H1 (cell line): ENCODE results near the gene RANBP17. TPM values are rescaled to one million over a fixed set of nuclear protein-coding genes. Genes with fewer than 3 reads are reported as not detected.

Experiments
- CTCF ChIA-PET: fragments of 300-600 bp; sonication (Branson Sonifier 250); formaldehyde crosslinking; loops from one replicate; lab custom pipeline; 2021; ENCODE audit not compliant: partially characterized antibody; lab: Charles Lee
- POLR2A ChIA-PET: fragments of 300-600 bp; sonication (Branson Sonifier 250); formaldehyde crosslinking; loops from one replicate; lab custom pipeline; 2021; ENCODE audit warnings: inconsistent platforms; ENCODE audit not compliant: partially characterized antibody; lab: Charles Lee
- DNase-seq, 2 experiments: peaks; one replicate each; pipeline versions ENCODE4 v3.0.0 to v3.0.0-alpha.2; 2010 to 2022; ENCODE audit warnings: low spot score in 2 of 2, low read depth in 1 of 2, mixed read lengths in 1 of 2
- FAIRE-seq: peaks from 2 replicates; lab custom pipeline; 2011; peaks lifted over from hg19 to GRCh38; lab: Jason Lieb, UNC
- H2AFZ ChIP-seq: 2 replicates; pipeline ENCODE4 v1.8.1; 2012; ENCODE audit warnings: low read length, inconsistent platforms
- H2AK5ac ChIP-seq: 2 replicates; pipeline ENCODE4 v1.6.1; 2013; ENCODE audit warnings: low read depth, low read length
- H2BK120ac ChIP-seq: replicated peaks from 2 replicates; pipeline ENCODE3; 2013; ENCODE audit warnings: low read depth, low read length, inconsistent platforms
- H2BK12ac ChIP-seq: 2 replicates; pipeline ENCODE4 v1.6.1; 2013; ENCODE audit warnings: low read depth, low read length
- H2BK15ac ChIP-seq: 2 replicates; pipeline ENCODE4 v1.6.1; 2013; ENCODE audit warnings: low read length
- H2BK20ac ChIP-seq: 2 replicates; pipeline ENCODE4 v1.6.1; 2013; ENCODE audit warnings: low read length
- H2BK5ac ChIP-seq: 2 replicates; pipeline ENCODE4 v1.6.1; 2013; ENCODE audit warnings: low read depth, low read length
- H3K14ac ChIP-seq: 2 replicates; pipeline ENCODE4 v1.6.1; 2013; ENCODE audit warnings: inconsistent platforms; ENCODE audit not compliant: insufficient read length
- H3K18ac ChIP-seq: 2 replicates; pipeline ENCODE4 v1.6.1; 2013; ENCODE audit warnings: low read length; ENCODE audit errors: extremely low read depth
- H3K23ac ChIP-seq: 2 replicates; pipeline ENCODE4 v1.6.1; 2013; ENCODE audit warnings: inconsistent platforms; ENCODE audit not compliant: insufficient read length
- H3K23me2 ChIP-seq: 2 replicates; pipeline ENCODE4 v1.6.1; 2013; ENCODE audit warnings: low read depth, low read length
- H3K27ac ChIP-seq: 2 replicates; pipeline ENCODE4 v1.6.1; 2011; ENCODE audit warnings: low read depth, low read length, inconsistent platforms
- H3K27me3 ChIP-seq, 4 experiments: replicated peaks in 1 of 4; 1 replicate in 1 of 4; 2 replicates in 3 of 4; pipeline versions ENCODE4 v1.6.1 to v1.8.1; 2011 to 2013; ENCODE audit warnings: low read length in 3 of 4, mild to moderate bottlenecking in 3 of 4, inconsistent platforms in 2 of 4, mixed read lengths in 2 of 4, moderate library complexity in 1 of 4; ENCODE audit not compliant: control insufficient read depth in 3 of 4, insufficient read depth in 3 of 4; ENCODE audit errors: extremely low read depth in 1 of 4
- H3K36me3 ChIP-seq, 4 experiments: 2 replicates each; pipeline versions ENCODE4 v1.6.1 to v1.8.1; 2011 to 2013; ENCODE audit warnings: mild to moderate bottlenecking in 4 of 4, low read length in 3 of 4, moderate library complexity in 2 of 4, control low read depth in 1 of 4, inconsistent platforms in 1 of 4; ENCODE audit not compliant: insufficient read depth in 4 of 4, control insufficient read depth in 2 of 4
- H3K4ac ChIP-seq: replicated peaks from 2 replicates; pipeline ENCODE3; 2013; ENCODE audit warnings: low read length, low read depth, mixed read lengths, inconsistent platforms; ENCODE audit not compliant: insufficient read length
- H3K4me1 ChIP-seq, 4 experiments: replicated peaks in 1 of 4; 1 replicate in 1 of 4; 2 replicates in 3 of 4; pipeline versions ENCODE4 v1.6.1 to v1.8.1; 2011 to 2013; ENCODE audit warnings: low read length in 3 of 4, inconsistent platforms in 2 of 4, mixed read lengths in 1 of 4; ENCODE audit not compliant: insufficient read depth in 4 of 4, control insufficient read depth in 3 of 4
- H3K4me2 ChIP-seq, 2 experiments: 2 replicates each; pipeline versions ENCODE4 v1.6.1 to v1.8.1; 2011 to 2013; ENCODE audit warnings: low read depth in 2 of 2, low read length in 2 of 2, control low read depth in 1 of 2, inconsistent platforms in 1 of 2, mild to moderate bottlenecking in 1 of 2; ENCODE audit not compliant: insufficient read depth in 1 of 2
- H3K4me3 ChIP-seq, 4 experiments: fragments of 200-600, 300-600 bp in 1 of 4; sonication (generic), shearing (Covaris generic), sonication (Bioruptor Twin) in 1 of 4; 2 replicates each; pipeline versions ENCODE4 v1.5.1 to v1.8.1; 2011 to 2016; ENCODE audit warnings: low read length in 4 of 4, low read depth in 3 of 4, control low read depth in 2 of 4, inconsistent platforms in 2 of 4, mild to moderate bottlenecking in 2 of 4, mixed read lengths in 1 of 4, moderate library complexity in 1 of 4; ENCODE audit not compliant: insufficient read depth in 2 of 4; ENCODE audit errors: extremely low read depth in 1 of 4
- H3K56ac ChIP-seq: replicated peaks from 2 replicates; pipeline ENCODE3; 2013; ENCODE audit warnings: low read depth, mild to moderate bottlenecking, mixed read lengths, low read length, inconsistent platforms; ENCODE audit not compliant: insufficient read length
- H3K79me1 ChIP-seq: 2 replicates; pipeline ENCODE4 v1.6.1; 2013; ENCODE audit warnings: low read depth, low read length, control low read depth
- H3K79me2 ChIP-seq, 2 experiments: 2 replicates each; pipeline versions ENCODE4 v1.6.1 to v1.8.1; 2012 to 2013; ENCODE audit warnings: low read length in 2 of 2, mild to moderate bottlenecking in 2 of 2, inconsistent platforms in 1 of 2; ENCODE audit not compliant: insufficient read depth in 2 of 2, control insufficient read depth in 1 of 2
- H3K9ac ChIP-seq, 4 experiments: replicated peaks in 1 of 4; 1 replicate in 1 of 4; 2 replicates in 3 of 4; pipeline versions ENCODE4 v1.6.1 to v1.8.1; 2011 to 2013; ENCODE audit warnings: low read depth in 3 of 4, low read length in 3 of 4, control low read depth in 2 of 4, mild to moderate bottlenecking in 2 of 4, moderate library complexity in 2 of 4, inconsistent platforms in 1 of 4; ENCODE audit errors: extremely low read depth in 1 of 4
- H3K9me3 ChIP-seq, 2 experiments: 2 replicates each; pipeline versions ENCODE4 v1.6.1 to v1.8.1; 2012 to 2013; ENCODE audit warnings: mild to moderate bottlenecking in 2 of 2, moderate library complexity in 2 of 2, control low read depth in 1 of 2, inconsistent platforms in 1 of 2, low read depth in 1 of 2, low read length in 1 of 2, mixed read lengths in 1 of 2; ENCODE audit not compliant: insufficient read depth in 2 of 2
- H4K20me1 ChIP-seq, 2 experiments: replicated peaks in 1 of 2; 2 replicates each; pipeline versions ENCODE3 to v1.8.1; 2011 to 2013; ENCODE audit warnings: inconsistent platforms in 2 of 2, low read length in 2 of 2, mild to moderate bottlenecking in 1 of 2; ENCODE audit not compliant: insufficient read depth in 2 of 2, control insufficient read depth in 1 of 2
- H4K5ac ChIP-seq: 2 replicates; pipeline ENCODE4 v1.6.1; 2013; ENCODE audit warnings: low read length, low read depth, mixed read lengths, inconsistent platforms; ENCODE audit not compliant: insufficient read length
- H4K8ac ChIP-seq: 2 replicates; pipeline ENCODE4 v1.8.0; 2013; ENCODE audit warnings: mild to moderate bottlenecking, moderate library complexity, low read length, inconsistent platforms; ENCODE audit not compliant: insufficient read depth; ENCODE audit errors: extremely low read depth
- H4K91ac ChIP-seq: replicated peaks from 2 replicates; pipeline ENCODE3; 2013; ENCODE audit warnings: low read length, mixed read lengths, inconsistent platforms; ENCODE audit not compliant: insufficient read length
- PHF8 ChIP-seq: fragments of 200-600 bp; sonication (generic); conservative IDR thresholded peaks from 2 replicates; pipeline ENCODE4 v1.7.1; 2012; ENCODE audit warnings: low read depth, mild to moderate bottlenecking, inconsistent platforms, low read length, moderate library complexity
- SIRT6 ChIP-seq: IDR thresholded peaks from one replicate; pipeline ENCODE4 v1.7.1; 2012; ENCODE audit warnings: low read length, inconsistent platforms
- SIX5 ChIP-seq: IDR thresholded peaks from 2 replicates; pipeline ENCODE4 v1.6.1; 2011; ENCODE audit warnings: mild to moderate bottlenecking, low read depth, low read length
- SUZ12 ChIP-seq: fragments of 200-600 bp; sonication (generic); IDR thresholded peaks from 2 replicates; pipeline ENCODE4 v1.6.1; 2012; ENCODE audit warnings: mild to moderate bottlenecking, inconsistent platforms, low read length, moderate library complexity, mixed read lengths
- TEAD4 ChIP-seq: IDR thresholded peaks from 2 replicates; pipeline ENCODE4 v1.6.1; 2012; ENCODE audit warnings: low read depth, low read length, inconsistent platforms, mixed read lengths
- USF2 ChIP-seq: IDR thresholded peaks from 2 replicates; pipeline ENCODE4 v1.6.1; 2011; ENCODE audit warnings: low read length, improper control_type of control experiment
- WGBS, 2 experiments: shearing (Covaris generic) in 1 of 2; methylation state at CpG; one replicate each; pipeline versions ENCODE4 v1.1.6 to v1.1.7; 2013 to 2015; ENCODE audit warnings: low lambda C conversion rate in 2 of 2, mixed read lengths in 2 of 2, inconsistent platforms in 1 of 2, low coverage in 1 of 2, missing lambda C conversion rate in 1 of 2; ENCODE audit not compliant: insufficient replicate concordance in 2 of 2, insufficient coverage in 1 of 2, insufficient read length in 1 of 2; ENCODE audit errors: extremely low coverage in 1 of 2, missing lambda C conversion rate in 1 of 2; 5-methylcytosine and 5-hydroxymethylcytosine counted together
- polyA plus RNA-seq, 7 experiments: library from polyadenylated mRNA; depleted of rRNA in 3 of 7; stranded (reverse) in 5 of 7; unstranded in 2 of 7; fragments of >200 nt in 5 of 7; fragments of 200-250 nt in 2 of 7; gene quantifications; 1 replicate in 5 of 7; 2 replicates in 1 of 7; 4 replicates in 1 of 7; pipeline versions ENCODE4 v1.2.1 to v1.2.3, GENCODE V29; 2011 to 2013; ENCODE audit warnings: missing spikeins in 2 of 7, mixed read lengths in 2 of 7
- total RNA-seq: library from RNA; stranded (reverse); fragmentation: NEBNext Ultra II Directional; extraction: Animal tissue kit (Norgen Biotek cat#: 25700); gene quantifications from 2 replicates; pipeline ENCODE4 v1.2.1, GENCODE V29; 2021
- TF ChIP-seq, protein P1 (sequence below): IDR thresholded peaks from 2 replicates; pipeline ENCODE4 v1.6.1; 2011; ENCODE audit warnings: low read depth, mild to moderate bottlenecking, low read length; ENCODE audit not compliant: insufficient read depth

RANBP17 gene
- total and polyA plus RNA-seq, 2 of the 8 experiments (the other 6 are each of a cell fraction or from before 2014, with no cell fraction given) = 8.6 to 21.3 TPM

- H3K9me3 ChIP-seq = no peaks in the 10 kb centered on the region
- no peak overlapping the region for H3K56ac ChIP-seq
- 71% methylated on average over 3 of the region's 3 CpGs; no CpG with 5 or more reads in 1 of the 2 experiments for WGBS, 2 experiments
- no peak overlapping the region for H3K23ac ChIP-seq
- H3K9ac ChIP-seq = no peak overlapping the region
- no peak overlapping the region for H2BK5ac ChIP-seq
- no peaks in the 10 kb centered on the region for H3K79me2 ChIP-seq
- no peak for FAIRE-seq
- H4K5ac ChIP-seq = no peak overlapping the region
- no peaks in the 10 kb centered on the region for H3K36me3 ChIP-seq
- TF ChIP-seq TEAD4 = no peak
- no peak for TF ChIP-seq SIRT6
- TF ChIP-seq, protein P1, sequence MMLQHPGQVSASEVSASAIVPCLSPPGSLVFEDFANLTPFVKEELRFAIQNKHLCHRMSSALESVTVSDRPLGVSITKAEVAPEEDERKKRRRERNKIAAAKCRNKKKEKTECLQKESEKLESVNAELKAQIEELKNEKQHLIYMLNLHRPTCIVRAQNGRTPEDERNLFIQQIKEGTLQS = no peak
- no peak for TF ChIP-seq SUZ12
- no peak for TF ChIP-seq SIX5
- TF ChIP-seq PHF8 = no peak
- no peak for TF ChIP-seq USF2
- H2BK20ac ChIP-seq = no peak overlapping the region
- no peak overlapping the region for H2AK5ac ChIP-seq
- no peak overlapping the region for H4K8ac ChIP-seq
- H3K4me1 ChIP-seq = no peaks in the 10 kb centered on the region
- H3K79me1 ChIP-seq = no peaks in the 10 kb centered on the region; the same call in 1 of the 2 replicates
- no peak overlapping the region for H4K91ac ChIP-seq
- no peaks in the 10 kb centered on the region; a peak in 1 of 7 replicates for H3K27me3 ChIP-seq
- no peaks in the 10 kb centered on the region for H4K20me1 ChIP-seq
- H3K4me2 ChIP-seq = no peak overlapping the region
- no peak overlapping the region for H3K18ac ChIP-seq
- H2BK12ac ChIP-seq = no peak overlapping the region
- no peak overlapping the region for H2BK120ac ChIP-seq
- no peak overlapping the region for H3K14ac ChIP-seq
- no peak overlapping the region for H2BK15ac ChIP-seq
- H2AFZ ChIP-seq = no peak overlapping the region
- no peak for DNase-seq
- CTCF ChIA-PET = interaction anchor here (0.6 to 2.1 kb wide), 2 partner anchors 25 to 405 kb away, joined by 3 to 5 read pairs; no protein-coding TSS in a partner anchor
- no peaks in the 10 kb centered on the region for H3K23me2 ChIP-seq
- H3K27ac ChIP-seq = no peak overlapping the region
- POLR2A ChIA-PET = no interaction called here
- no peak overlapping the region for H3K4me3 ChIP-seq
- H3K4ac ChIP-seq = no peak overlapping the region
Measured at GRCh38 chr5:170960567-170960966, 98.7 kb downstream of the RANBP17 start.
